Measurements from ENCODE around the gene HSD17B2.

The HSD17B2 gene, protein sequence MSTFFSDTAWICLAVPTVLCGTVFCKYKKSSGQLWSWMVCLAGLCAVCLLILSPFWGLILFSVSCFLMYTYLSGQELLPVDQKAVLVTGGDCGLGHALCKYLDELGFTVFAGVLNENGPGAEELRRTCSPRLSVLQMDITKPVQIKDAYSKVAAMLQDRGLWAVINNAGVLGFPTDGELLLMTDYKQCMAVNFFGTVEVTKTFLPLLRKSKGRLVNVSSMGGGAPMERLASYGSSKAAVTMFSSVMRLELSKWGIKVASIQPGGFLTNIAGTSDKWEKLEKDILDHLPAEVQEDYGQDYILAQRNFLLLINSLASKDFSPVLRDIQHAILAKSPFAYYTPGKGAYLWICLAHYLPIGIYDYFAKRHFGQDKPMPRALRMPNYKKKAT

DNA sequence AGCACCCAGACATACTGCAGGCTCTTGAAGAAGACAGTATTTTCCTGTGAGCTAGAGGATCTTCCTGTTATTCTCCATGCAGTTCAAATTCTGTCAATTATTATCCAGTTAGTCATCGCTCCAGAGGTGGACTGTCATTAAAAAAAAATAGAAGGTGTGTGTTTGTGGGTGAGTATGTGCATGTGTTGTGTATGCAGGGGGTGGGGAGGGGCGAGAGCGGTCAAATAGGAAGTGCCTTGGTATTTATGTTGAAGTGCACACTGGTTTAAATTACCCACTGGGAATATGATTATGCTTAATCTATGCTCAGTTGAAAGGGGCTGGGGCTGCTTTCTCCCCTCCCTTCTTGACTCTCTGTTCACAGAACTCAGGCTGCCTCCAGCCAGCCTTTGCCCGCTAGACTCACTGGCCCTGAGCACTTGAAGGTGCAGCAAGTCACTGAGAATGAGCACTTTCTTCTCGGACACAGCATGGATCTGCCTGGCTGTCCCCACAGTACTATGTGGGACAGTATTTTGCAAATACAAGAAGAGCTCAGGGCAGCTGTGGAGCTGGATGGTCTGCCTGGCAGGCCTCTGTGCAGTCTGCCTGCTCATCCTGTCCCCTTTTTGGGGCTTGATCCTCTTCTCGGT lies at the start of gene HSD17B2:
TSS of gene HSD17B2 (plus strand) at position 273 of the 632 bp plus-strand sequence. CDS start at position 445, 172 bp downstream.
- no peak within 1 kb of the TSS for H3K27ac ChIP-seq
- TF ChIP-seq, protein P1, sequence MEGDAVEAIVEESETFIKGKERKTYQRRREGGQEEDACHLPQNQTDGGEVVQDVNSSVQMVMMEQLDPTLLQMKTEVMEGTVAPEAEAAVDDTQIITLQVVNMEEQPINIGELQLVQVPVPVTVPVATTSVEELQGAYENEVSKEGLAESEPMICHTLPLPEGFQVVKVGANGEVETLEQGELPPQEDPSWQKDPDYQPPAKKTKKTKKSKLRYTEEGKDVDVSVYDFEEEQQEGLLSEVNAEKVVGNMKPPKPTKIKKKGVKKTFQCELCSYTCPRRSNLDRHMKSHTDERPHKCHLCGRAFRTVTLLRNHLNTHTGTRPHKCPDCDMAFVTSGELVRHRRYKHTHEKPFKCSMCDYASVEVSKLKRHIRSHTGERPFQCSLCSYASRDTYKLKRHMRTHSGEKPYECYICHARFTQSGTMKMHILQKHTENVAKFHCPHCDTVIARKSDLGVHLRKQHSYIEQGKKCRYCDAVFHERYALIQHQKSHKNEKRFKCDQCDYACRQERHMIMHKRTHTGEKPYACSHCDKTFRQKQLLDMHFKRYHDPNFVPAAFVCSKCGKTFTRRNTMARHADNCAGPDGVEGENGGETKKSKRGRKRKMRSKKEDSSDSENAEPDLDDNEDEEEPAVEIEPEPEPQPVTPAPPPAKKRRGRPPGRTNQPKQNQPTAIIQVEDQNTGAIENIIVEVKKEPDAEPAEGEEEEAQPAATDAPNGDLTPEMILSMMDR (IDR thresholded peaks at IDR 0.05), result no peak
- no peaks in the 10 kb centered on the region for H3K9me3 ChIP-seq
- H3K27me3 ChIP-seq, result peaks cover 58% of the 10 kb centered on the region
- H3K4me1 ChIP-seq (ENCODE audit: control insufficient read depth in 1 of 2, insufficient read depth in 1 of 2, low read depth in 1 of 2, low read length in 1 of 2), result no peaks in the 10 kb centered on the region
- no peak within 1 kb of the TSS for H3K4me3 ChIP-seq (ENCODE audit: low read depth in 1 of 2, low read length in 1 of 2)
- H3K36me3 ChIP-seq, result no peaks in the 10 kb centered on the region

DNA sequence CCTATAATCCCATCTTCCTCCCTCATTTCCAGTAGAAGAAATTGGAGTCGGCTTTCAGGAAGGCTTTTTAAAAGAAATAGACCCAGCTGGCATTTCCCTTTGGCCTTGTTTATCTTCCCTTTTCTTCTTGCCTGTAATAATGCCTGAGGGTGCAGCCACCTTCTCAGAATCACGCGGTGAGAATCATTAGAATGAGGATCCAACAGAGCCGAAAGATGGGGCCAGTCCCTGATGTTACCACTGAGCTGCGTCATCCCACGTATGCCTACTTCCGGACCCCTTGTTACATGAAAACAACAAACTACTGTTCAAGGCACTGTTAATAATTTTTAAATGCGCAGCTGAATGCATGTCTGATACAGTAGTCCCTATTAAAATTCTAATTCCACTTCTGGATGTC lies 47.9 kb upstream of the HSD17B2 start:
- H3K4me1 ChIP-seq (ENCODE audit: control insufficient read depth in 1 of 2, insufficient read depth in 1 of 2, low read depth in 1 of 2, low read length in 1 of 2), result no peaks in the 10 kb centered on the region
- H3K27me3 ChIP-seq, result peaks cover 42% of the 10 kb centered on the region
- H3K27ac ChIP-seq, result no peak overlapping the region
- H3K36me3 ChIP-seq, result no peaks in the 10 kb centered on the region
- no peak overlapping the region for H3K4me3 ChIP-seq (ENCODE audit: low read depth in 1 of 2, low read length in 1 of 2)
- TF ChIP-seq, protein P1 (IDR thresholded peaks at IDR 0.05), result no peak
- no peaks in the 10 kb centered on the region for H3K9me3 ChIP-seq

DNA sequence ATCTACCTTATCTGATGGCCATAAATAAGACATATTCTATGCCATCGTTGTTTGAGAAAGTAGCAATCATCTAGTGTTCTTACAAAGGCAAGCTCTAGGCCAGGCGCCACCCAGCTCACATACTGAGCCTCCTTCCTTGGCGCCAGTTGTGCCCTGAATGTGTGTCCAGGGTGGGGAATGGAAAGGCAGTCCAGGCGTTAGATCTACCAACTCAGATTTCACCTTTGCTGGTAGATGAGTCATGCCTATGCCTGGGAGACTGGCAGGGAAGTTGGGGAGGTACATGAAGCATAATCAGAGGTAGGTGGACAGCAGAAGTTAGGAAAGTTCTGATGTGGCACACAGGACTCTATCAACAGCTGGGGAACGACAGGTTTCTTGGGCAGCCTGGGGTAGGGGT lies 47.3 kb upstream of the HSD17B2 start:
- Histone ChIP-seq H3K9me3 (no peaks in the 10 kb centered on the region), H3K4me1 (ENCODE audit: control insufficient read depth in 1 of 2, insufficient read depth in 1 of 2, low read depth in 1 of 2, low read length in 1 of 2) (no peaks in the 10 kb centered on the region), H3K36me3 (no peaks in the 10 kb centered on the region), H3K27ac (no peak overlapping the region), H3K4me3 (ENCODE audit: low read depth in 1 of 2, low read length in 1 of 2) (no peak overlapping the region), H3K27me3 (peaks cover 42% of the 10 kb centered on the region)
- TF ChIP-seq, protein P1 (IDR thresholded peaks at IDR 0.05), result no peak

DNA sequence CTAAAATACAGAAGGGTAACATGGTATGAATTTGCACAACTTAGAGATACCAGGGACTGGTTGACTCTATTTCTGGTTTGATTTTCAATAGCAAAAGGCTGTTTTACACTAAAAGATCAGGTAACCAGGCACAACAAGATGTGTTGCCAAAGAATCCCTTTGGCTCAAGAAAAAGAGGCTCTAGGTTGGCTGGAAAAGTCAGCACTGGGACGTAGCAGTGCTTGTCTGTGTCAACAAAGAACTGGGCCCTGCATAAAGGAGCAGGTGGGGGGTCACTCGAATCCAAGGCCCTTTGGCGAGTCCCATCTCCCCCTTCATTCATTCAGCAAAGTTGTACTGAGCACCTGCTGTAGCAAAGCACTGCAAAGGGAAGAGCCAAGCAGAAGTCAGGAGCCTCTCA lies 42.2 kb upstream of the HSD17B2 start:
- Histone ChIP-seq H3K9me3 (no peaks in the 10 kb centered on the region), H3K4me1 (ENCODE audit: control insufficient read depth in 1 of 2, insufficient read depth in 1 of 2, low read depth in 1 of 2, low read length in 1 of 2) (no peaks in the 10 kb centered on the region), H3K36me3 (no peaks in the 10 kb centered on the region), H3K27me3 (peaks cover 4% of the 10 kb centered on the region), H3K4me3 (ENCODE audit: low read depth in 1 of 2, low read length in 1 of 2) (no peak overlapping the region), H3K27ac (no peak overlapping the region)
- TF ChIP-seq, protein P1 (IDR thresholded peaks at IDR 0.05), result no peak

DNA sequence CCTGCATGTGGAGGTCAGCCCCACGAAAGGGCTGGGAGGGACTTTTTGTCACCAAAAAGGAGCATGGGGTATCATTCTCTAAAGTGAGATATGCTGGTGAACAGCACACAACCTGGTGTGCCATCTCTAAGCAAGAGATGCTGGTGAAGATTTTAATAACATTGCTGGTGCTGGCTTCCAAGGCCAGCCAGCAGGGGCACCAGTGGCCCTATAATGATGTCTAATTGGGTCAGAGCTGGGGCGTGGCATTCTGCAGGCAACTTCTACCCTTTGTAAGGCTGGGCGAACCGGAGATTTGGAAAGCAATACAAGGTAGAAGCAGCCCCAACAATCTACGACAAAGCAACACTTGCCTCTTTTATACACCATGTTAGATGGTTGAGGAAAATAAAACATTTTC lies 40.6 kb upstream of the HSD17B2 start:
- TF ChIP-seq, protein P1 (IDR thresholded peaks at IDR 0.05), result no peak
- H3K4me3 ChIP-seq (ENCODE audit: low read depth in 1 of 2, low read length in 1 of 2), result no peak overlapping the region
- H3K36me3 ChIP-seq, result no peaks in the 10 kb centered on the region
- no peaks in the 10 kb centered on the region for H3K27me3 ChIP-seq
- H3K9me3 ChIP-seq, result no peaks in the 10 kb centered on the region
- no peak overlapping the region for H3K27ac ChIP-seq
- no peaks in the 10 kb centered on the region for H3K4me1 ChIP-seq (ENCODE audit: control insufficient read depth in 1 of 2, insufficient read depth in 1 of 2, low read depth in 1 of 2, low read length in 1 of 2)
